GM12892 (cell line): ENCODE data around the gene ANKMY1.

Experiments
- POLR2A ChIP-seq: IDR thresholded peaks from 2 replicates; pipeline ENCODE4 v1.6.1; 2011; ENCODE audit warnings: low read depth, low read length, control low read depth
- POLR2AphosphoS5 ChIP-seq: IDR thresholded peaks from 2 replicates; pipeline ENCODE4 v1.6.1; 2011; ENCODE audit warnings: low read depth, low read length, control low read depth
- TAF1 ChIP-seq: IDR thresholded peaks from 2 replicates; pipeline ENCODE4 v1.6.1; 2011; ENCODE audit warnings: low read depth, mild to moderate bottlenecking, control low read depth, low read length, borderline replicate concordance

DNA sequence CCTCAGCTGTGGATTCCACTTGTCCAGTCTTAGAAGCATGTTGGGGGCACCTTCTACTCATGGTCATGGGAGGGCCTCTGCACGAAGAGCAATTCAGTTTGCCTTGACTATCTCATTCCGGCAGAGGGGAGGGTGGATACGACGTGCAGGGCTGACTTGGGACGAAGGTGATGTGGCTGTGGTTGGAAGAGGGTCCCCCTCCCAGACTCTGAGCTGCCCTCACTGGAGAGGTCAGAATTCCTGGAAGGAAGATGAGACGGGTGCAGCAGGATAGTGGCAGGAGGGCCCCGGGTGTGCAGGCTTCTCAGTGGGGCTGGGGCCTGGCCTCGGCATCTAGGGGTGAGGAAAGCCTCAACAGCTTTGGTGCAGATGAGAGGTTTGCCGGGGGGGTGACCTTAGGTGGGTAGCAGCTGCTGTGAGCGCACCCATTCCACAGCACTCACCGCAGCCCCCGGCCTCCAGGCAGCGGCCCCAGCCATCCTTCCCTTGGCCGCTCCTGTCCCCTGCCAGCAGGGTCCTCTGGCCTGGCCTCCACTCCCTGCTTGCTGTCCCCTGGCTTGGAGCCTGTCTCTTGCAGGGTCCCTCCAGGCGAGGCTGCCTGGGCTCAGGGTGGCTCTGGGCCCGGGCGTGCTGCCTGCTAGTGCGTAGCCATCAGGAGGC lies 13.7 kb upstream of the ANKMY1 start:
- TF ChIP-seq POLR2A, result no peak
- no peak for TF ChIP-seq POLR2AphosphoS5
- no peak for TF ChIP-seq TAF1
